ENCODE results near the gene TRABD. TPM values are rescaled to one million over a fixed set of nuclear protein-coding genes. Genes with fewer than 3 reads are reported as not detected.

Gene TRABD
- total RNA-seq, 1 experiment from 2014 or later = 57.3 TPM

GRCh38 chr22:50232481-50233151 lies 46.9 kb downstream of the TRABD start:
- Mint-ChIP-seq H3K27ac (ENCODE audit: unreplicated experiment) (no peak overlapping the region), H3K4me1 (ENCODE audit: low read depth, unreplicated experiment) (no peaks in the 10 kb centered on the region), H3K4me3 (ENCODE audit: low read depth, unreplicated experiment) (no peak overlapping the region), H3K27me3 (ENCODE audit: unreplicated experiment) (no peaks in the 10 kb centered on the region), H3K9me3 (ENCODE audit: low read depth, unreplicated experiment) (no peaks in the 10 kb centered on the region), H3K36me3 (ENCODE audit: insufficient read depth, unreplicated experiment) (peaks cover 44% of the 10 kb centered on the region)
- no TSS peak for BruUV-seq (replicated peaks)
- CTCF ChIA-PET = no interaction called here
- TF ChIP-seq CTCF (IDR thresholded peaks at IDR 0.05; ENCODE audit: unreplicated experiment) = no peak
- intact Hi-C loops (cut with micrococcal nuclease; ENCODE audit: unreplicated experiment) = no loop called here
- no peak for DNase-seq

- CTCF ChIA-PET = no interaction called here
- peaks cover 50% of the 10 kb centered on the region for H3K36me3 Mint-ChIP-seq (ENCODE audit: insufficient read depth, unreplicated experiment)
- no peak overlapping the region for H3K4me3 Mint-ChIP-seq (ENCODE audit: low read depth, unreplicated experiment)
- H3K27me3 Mint-ChIP-seq (ENCODE audit: unreplicated experiment) = no peaks in the 10 kb centered on the region
- no peak overlapping the region for H3K27ac Mint-ChIP-seq (ENCODE audit: unreplicated experiment)
- no peak for TF ChIP-seq CTCF (IDR thresholded peaks at IDR 0.05; ENCODE audit: unreplicated experiment)
- intact Hi-C loops (cut with micrococcal nuclease; ENCODE audit: unreplicated experiment) = no loop called here
- no TSS peak for BruUV-seq (replicated peaks)
- no peak for DNase-seq
- no peaks in the 10 kb centered on the region for H3K4me1 Mint-ChIP-seq (ENCODE audit: low read depth, unreplicated experiment)
- no peaks in the 10 kb centered on the region for H3K9me3 Mint-ChIP-seq (ENCODE audit: low read depth, unreplicated experiment)
Measured at GRCh38 chr22:50233223-50233622, 47.5 kb downstream of the TRABD start.

DNA sequence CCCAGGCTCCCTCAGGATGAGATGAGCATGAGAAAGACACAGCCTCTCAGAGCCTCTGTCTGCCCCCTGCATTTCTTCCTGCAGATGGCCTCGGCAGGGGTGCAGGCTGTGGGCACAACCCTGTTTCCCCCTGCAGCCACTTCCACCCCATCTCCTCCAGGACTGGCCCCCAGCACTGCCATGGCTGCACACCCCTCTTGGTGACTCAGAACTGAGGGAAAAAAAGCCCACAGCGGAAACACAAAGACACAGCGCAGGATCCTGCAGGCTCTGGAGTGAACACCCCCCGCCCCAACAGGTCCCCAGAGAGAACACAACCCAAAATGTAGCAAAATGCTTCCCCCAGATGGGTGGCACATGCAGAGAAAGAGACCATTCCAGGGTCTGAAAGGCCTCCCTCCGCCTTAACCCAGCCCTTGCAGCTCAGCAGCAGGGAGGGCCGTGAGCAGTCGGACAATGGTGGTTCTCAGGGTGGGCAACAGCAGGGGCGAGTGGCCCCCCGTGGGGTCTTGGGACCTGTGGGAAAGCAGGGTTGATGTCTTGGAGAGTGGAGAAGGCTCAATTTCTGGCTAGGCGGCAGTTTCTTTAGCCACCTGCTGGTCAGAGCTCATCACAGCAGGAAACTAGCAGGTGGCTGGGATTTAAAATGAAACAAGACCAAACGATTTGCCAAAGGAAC lies 51.2 kb downstream of the TRABD start:
- Mint-ChIP-seq H3K36me3 (ENCODE audit: insufficient read depth, unreplicated experiment) (peaks cover 49% of the 10 kb centered on the region), H3K9me3 (ENCODE audit: low read depth, unreplicated experiment) (no peaks in the 10 kb centered on the region), H3K27me3 (ENCODE audit: unreplicated experiment) (no peaks in the 10 kb centered on the region), H3K4me3 (ENCODE audit: low read depth, unreplicated experiment) (no peak overlapping the region), H3K4me1 (ENCODE audit: low read depth, unreplicated experiment) (peaks cover 8% of the 10 kb centered on the region), H3K27ac (ENCODE audit: unreplicated experiment) (no peak overlapping the region)
- TF ChIP-seq CTCF (IDR thresholded peaks at IDR 0.05; ENCODE audit: unreplicated experiment) = peak; percentile 62
- no TSS peak for BruUV-seq (replicated peaks)
- CTCF ChIA-PET = interaction anchor here (1.2 kb wide), 1 partner anchor 88 kb away, joined by 4 read pairs; no protein-coding TSS in a partner anchor
- intact Hi-C loops (cut with micrococcal nuclease; ENCODE audit: unreplicated experiment) = no loop called here
- DNase-seq = peak; percentile 36

GRCh38 chr22:50238755-50239154 lies 53.0 kb downstream of the TRABD start:
- no peaks in the 10 kb centered on the region for H3K9me3 Mint-ChIP-seq (ENCODE audit: low read depth, unreplicated experiment)
- BruUV-seq (replicated peaks) = no TSS peak
- no peak for DNase-seq
- no peak overlapping the region for H3K4me3 Mint-ChIP-seq (ENCODE audit: low read depth, unreplicated experiment)
- peaks cover 11% of the 10 kb centered on the region for H3K4me1 Mint-ChIP-seq (ENCODE audit: low read depth, unreplicated experiment)
- TF ChIP-seq CTCF (IDR thresholded peaks at IDR 0.05; ENCODE audit: unreplicated experiment) = no peak
- H3K27ac Mint-ChIP-seq (ENCODE audit: unreplicated experiment) = no peak overlapping the region
- intact Hi-C loops (cut with micrococcal nuclease; ENCODE audit: unreplicated experiment) = no loop called here
- CTCF ChIA-PET = no interaction called here
- H3K27me3 Mint-ChIP-seq (ENCODE audit: unreplicated experiment) = no peaks in the 10 kb centered on the region
- peaks cover 51% of the 10 kb centered on the region for H3K36me3 Mint-ChIP-seq (ENCODE audit: insufficient read depth, unreplicated experiment)

Data from Calu3 (cell line).